ENCODE data around the gene TMEM18. TPM values are rescaled to one million over a fixed set of nuclear protein-coding genes. Genes with fewer than 3 reads are reported as not detected.

TMEM18 gene
- total and polyA plus RNA-seq, 2 of the 4 experiments (the other 2 are of a cell fraction): 15.2 to 30.2 TPM

GRCh38 chr2:681312-681711 lies 4.1 kb upstream of the TMEM18 start:
- Histone ChIP-seq H4K20me1 (ENCODE audit: insufficient read depth, low read length) (no peaks in the 10 kb centered on the region; the same call in 1 of the 2 replicates), H2AK5ac (ENCODE audit: low read depth, low read length) (no peak overlapping the region), H3K4me3 (ENCODE audit: insufficient read depth, low read depth, low read length) (no peak overlapping the region), H3K36me3 (ENCODE audit: control insufficient read depth, insufficient read depth, low read length) (no peaks in the 10 kb centered on the region), H2BK5ac (ENCODE audit: low read depth, low read length, poor library complexity, severe bottlenecking) (no peak overlapping the region), H3K56ac (ENCODE audit: extremely low read depth, insufficient read depth, low read length) (no peak overlapping the region), H3K27ac (ENCODE audit: insufficient read depth, low read length) (no peak overlapping the region), H4K91ac (ENCODE audit: insufficient read depth, low read depth, low read length) (no peak overlapping the region), H2AFZ (replicated peaks; ENCODE audit: low read length, poor library complexity) (no peak overlapping the region), H3K4ac (ENCODE audit: low read depth, low read length) (no peak overlapping the region), H3K79me1 (ENCODE audit: low read depth in 1 of 2, low read length in 2 of 2) (peaks cover 0 to 2% of the 10 kb centered on the region in 2 experiments; a peak in 1 of 4 replicates), H3K27me3 (ENCODE audit: control insufficient read depth, insufficient read depth, low read length) (no peaks in the 10 kb centered on the region), H3K9me3 (ENCODE audit: control insufficient read depth, insufficient read depth, low read length) (peaks cover 12% of the 10 kb centered on the region), H2BK20ac (ENCODE audit: low read depth, low read length) (no peak overlapping the region), H2AK9ac (replicated peaks; ENCODE audit: low read depth, low read length, poor library complexity) (no peak overlapping the region), H3K23ac (ENCODE audit: low read depth, low read length) (no peak overlapping the region), H2BK120ac (ENCODE audit: low read depth, low read length) (no peak overlapping the region), H3K9me1 (ENCODE audit: insufficient read depth, low read length) (no peaks in the 10 kb centered on the region), H3K4me2 (ENCODE audit: low read depth, low read length) (no peak overlapping the region), H3K4me1 (ENCODE audit: control insufficient read depth, insufficient read depth, low read length) (no peaks in the 10 kb centered on the region), H3K9ac (ENCODE audit: low read depth, low read length) (no peak overlapping the region), H3K14ac (replicated peaks; ENCODE audit: low read depth, low read length) (no peak overlapping the region), H4K5ac (ENCODE audit: low read depth, low read length) (no peak overlapping the region), H2BK15ac (ENCODE audit: low read depth, low read length) (no peak overlapping the region), H4K8ac (ENCODE audit: low read depth in 2 of 2, low read length in 2 of 2) (no peak overlapping the region), H3K18ac (ENCODE audit: low read depth, low read length) (no peak overlapping the region)
- ATAC-seq (ENCODE audit: low read depth) (no peak), DNase-seq (no peak)
- no TSS peak for BruUV-seq (replicated peaks)
- ChIA-PET CTCF (no interaction called here), POLR2A (ENCODE audit: unreplicated experiment) (no interaction called here)
- WGBS, 2 experiments (ENCODE audit: extremely low coverage in 2 of 2, insufficient read length in 1 of 2): 60% methylated on average over 1 of the region's 11 CpGs; no CpG with 5 or more reads in 1 of the 2 experiments
- intact Hi-C loops (cut with micrococcal nuclease) (no loop called here), dilution Hi-C loops (cut with HindIII; ENCODE audit: low sequenced_read_pairs, unreplicated experiment) (no loop called here), in situ Hi-C loops (cut with MboI; ENCODE audit: low sequenced_read_pairs) (no loop called here)
- TF ChIP-seq CEBPB (IDR thresholded peaks at IDR 0.05; ENCODE audit: low read depth, low read length) (no peak), ELK1 (IDR thresholded peaks at IDR 0.05; ENCODE audit: borderline replicate concordance, low read depth, low read length) (no peak), CHD1 (IDR thresholded peaks at IDR 0.05; ENCODE audit: low read depth, low read length) (no peak), MAFK (IDR thresholded peaks at IDR 0.05; ENCODE audit: low read depth, low read length) (no peak), POLR2A (IDR thresholded peaks at IDR 0.05; ENCODE audit: low read depth, low read length) (no peak), MAZ (IDR thresholded peaks at IDR 0.05; ENCODE audit: borderline replicate concordance, low read depth, low read length) (no peak), USF2 (IDR thresholded peaks at IDR 0.05; ENCODE audit: low read depth, low read length) (no peak), NFE2L2 (IDR thresholded peaks at IDR 0.05; ENCODE audit: low read depth, low read length) (no peak), MXI1 (IDR thresholded peaks at IDR 0.05; ENCODE audit: borderline replicate concordance, low read depth, low read length) (no peak), RFX5 (IDR thresholded peaks at IDR 0.05; ENCODE audit: low read depth, low read length) (no peak), FOS (IDR thresholded peaks at IDR 0.05; ENCODE audit: low read depth, low read length) (no peak), RCOR1 (IDR thresholded peaks at IDR 0.05; ENCODE audit: insufficient replicate concordance, low read length) (no peak), BHLHE40 (IDR thresholded peaks at IDR 0.05; ENCODE audit: low read depth, low read length) (no peak), SMC3 (IDR thresholded peaks at IDR 0.05; ENCODE audit: low read depth, low read length) (no peak), CTCF (conservative IDR thresholded peaks at IDR 0.05; ENCODE audit: low read depth, low read length) (no peak), RAD21 (IDR thresholded peaks at IDR 0.05; ENCODE audit: low read length) (no peak)

All from IMR-90 (cell line).